MCF 10A (cell line): ENCODE results near the gene MAGEC1. TPM values are rescaled to one million over a fixed set of nuclear protein-coding genes. Genes with fewer than 3 reads are reported as not detected.

Source experiments
- BruUV-seq: library from RNA; stranded (reverse); fragments of 400-500 nt; replicated peaks from 2 replicates; lab custom pipeline; 2021; lab: Mats Ljungman, UMichigan
- CTCF ChIA-PET: fragments of 300-600 bp; sonication (Branson Sonifier 250); formaldehyde crosslinking; extraction: SDS; loops from one replicate; lab custom pipeline; 2021; ENCODE audit warnings: antibody characterized with exemption, inconsistent platforms; lab: Yijun Ruan, JAX
- POLR2A ChIA-PET: fragments of 300-600, 350-650 bp; sonication (Branson Sonifier 250); formaldehyde crosslinking; extraction: SDS; loops from one replicate; lab custom pipeline; 2020; ENCODE audit warnings: antibody characterized with exemption, inconsistent platforms; lab: Yijun Ruan, JAX
- DNase-seq: peaks from one replicate; pipeline ENCODE4 v3.0.0-alpha.2; 2018; ENCODE audit not compliant: unreplicated experiment
- H3K27ac Mint-ChIP-seq: one replicate; pipeline ENCODE4 v1.8.0; 2022; ENCODE audit warnings: mild to moderate bottlenecking, low read depth, mixed read lengths; ENCODE audit not compliant: unreplicated experiment
- H3K27me3 Mint-ChIP-seq: one replicate; pipeline ENCODE4 v1.8.0; 2022; ENCODE audit warnings: mixed read lengths; ENCODE audit not compliant: insufficient read depth, unreplicated experiment
- H3K36me3 Mint-ChIP-seq: one replicate; pipeline ENCODE4 v1.8.0; 2022; ENCODE audit warnings: mild to moderate bottlenecking, moderate library complexity, mixed read lengths; ENCODE audit not compliant: insufficient read depth, unreplicated experiment
- H3K4me1 Mint-ChIP-seq: one replicate; pipeline ENCODE4 v1.8.0; 2022; ENCODE audit warnings: mixed read lengths; ENCODE audit not compliant: insufficient read depth, unreplicated experiment
- H3K4me3 Mint-ChIP-seq: one replicate; pipeline ENCODE4 v1.8.0; 2022; ENCODE audit warnings: mild to moderate bottlenecking, moderate library complexity, mixed read lengths; ENCODE audit not compliant: unreplicated experiment
- H3K9me3 Mint-ChIP-seq: one replicate; pipeline ENCODE4 v1.8.0; 2022; ENCODE audit warnings: mixed read lengths; ENCODE audit not compliant: unreplicated experiment
- intact Hi-C: fragments of 100-400 bp; cut with micrococcal nuclease; formaldehyde crosslinking; loops from 2 replicates; pipeline ENCODE4 v1.14.1; 2022
- total RNA-seq: library from RNA; stranded (reverse); gene quantifications from 2 replicates; pipeline ENCODE4 v1.2.3, GENCODE V29; 2022
- TF ChIP-seq, protein P1 (sequence below): fragments of 200-600 bp; IDR thresholded peaks from one replicate; pipeline ENCODE4 v1.8.0; 2022; ENCODE audit warnings: antibody characterized with exemption, mild to moderate bottlenecking; ENCODE audit not compliant: unreplicated experiment

MAGEC1 gene
- total RNA-seq, 1 experiment from 2014 or later, result not detected

DNA sequence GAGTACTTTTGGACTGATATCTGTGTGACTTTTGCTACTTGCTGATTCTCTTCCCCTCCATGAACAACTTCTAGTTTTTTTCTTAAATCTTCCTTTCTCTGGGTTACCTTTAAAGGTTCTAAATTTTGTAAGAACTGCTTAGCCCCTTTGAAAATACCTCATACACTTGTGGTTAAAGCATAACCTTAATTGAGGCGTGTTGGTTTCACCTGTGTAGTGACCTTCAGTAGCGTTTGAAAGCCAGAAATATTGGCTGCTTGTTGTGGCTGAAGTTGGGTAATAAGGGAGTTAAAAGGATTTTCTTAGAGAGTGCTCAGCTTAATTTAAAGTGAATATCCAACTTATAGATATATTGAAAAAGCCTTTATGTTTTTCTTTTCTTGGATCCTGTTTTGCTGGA is 32.0 kb downstream of the MAGEC1 start:
- no peaks in the 10 kb centered on the region for H3K36me3 Mint-ChIP-seq
- no peak for DNase-seq
- H3K27ac Mint-ChIP-seq, result no peak overlapping the region
- BruUV-seq, result no TSS peak
- ChIA-PET POLR2A (no interaction called here), CTCF (interaction anchor here (0.6 to 0.8 kb wide), 3 partner anchors 50 to 1017 kb away, joined by 3 to 5 read pairs (median 3); no protein-coding TSS in a partner anchor)
- TF ChIP-seq, protein P1, sequence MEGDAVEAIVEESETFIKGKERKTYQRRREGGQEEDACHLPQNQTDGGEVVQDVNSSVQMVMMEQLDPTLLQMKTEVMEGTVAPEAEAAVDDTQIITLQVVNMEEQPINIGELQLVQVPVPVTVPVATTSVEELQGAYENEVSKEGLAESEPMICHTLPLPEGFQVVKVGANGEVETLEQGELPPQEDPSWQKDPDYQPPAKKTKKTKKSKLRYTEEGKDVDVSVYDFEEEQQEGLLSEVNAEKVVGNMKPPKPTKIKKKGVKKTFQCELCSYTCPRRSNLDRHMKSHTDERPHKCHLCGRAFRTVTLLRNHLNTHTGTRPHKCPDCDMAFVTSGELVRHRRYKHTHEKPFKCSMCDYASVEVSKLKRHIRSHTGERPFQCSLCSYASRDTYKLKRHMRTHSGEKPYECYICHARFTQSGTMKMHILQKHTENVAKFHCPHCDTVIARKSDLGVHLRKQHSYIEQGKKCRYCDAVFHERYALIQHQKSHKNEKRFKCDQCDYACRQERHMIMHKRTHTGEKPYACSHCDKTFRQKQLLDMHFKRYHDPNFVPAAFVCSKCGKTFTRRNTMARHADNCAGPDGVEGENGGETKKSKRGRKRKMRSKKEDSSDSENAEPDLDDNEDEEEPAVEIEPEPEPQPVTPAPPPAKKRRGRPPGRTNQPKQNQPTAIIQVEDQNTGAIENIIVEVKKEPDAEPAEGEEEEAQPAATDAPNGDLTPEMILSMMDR, result no peak
- no peaks in the 10 kb centered on the region for H3K9me3 Mint-ChIP-seq
- no peaks in the 10 kb centered on the region for H3K4me1 Mint-ChIP-seq
- H3K4me3 Mint-ChIP-seq, result no peak overlapping the region
- no peaks in the 10 kb centered on the region for H3K27me3 Mint-ChIP-seq
- intact Hi-C loops, result loop anchor here (2.0 kb wide), 1 partner anchor 1017 kb away; no protein-coding TSS in a partner anchor

DNA sequence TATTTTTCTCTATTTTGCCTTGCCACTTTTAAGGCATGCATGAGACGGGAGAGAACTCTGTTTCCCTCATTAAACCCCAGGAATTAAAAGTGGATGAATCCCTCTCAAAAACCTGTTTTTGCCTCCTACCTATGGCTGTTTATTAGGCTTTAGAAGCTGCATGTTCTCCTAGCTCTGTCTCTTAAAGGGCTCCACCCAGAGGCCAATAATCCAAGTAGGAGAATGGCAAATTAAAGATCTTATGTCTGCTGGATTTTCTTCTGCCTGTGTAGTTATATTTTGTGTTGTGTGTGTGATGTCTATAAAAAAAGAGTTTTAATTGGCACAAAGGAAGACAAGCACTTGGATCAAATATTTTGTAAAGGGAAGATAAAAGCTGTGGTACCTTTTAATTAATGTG is 32.4 kb downstream of the MAGEC1 start:
- peak; percentile 36 for DNase-seq
- Mint-ChIP-seq H3K4me3 (no peak overlapping the region), H3K36me3 (no peaks in the 10 kb centered on the region), H3K27me3 (no peaks in the 10 kb centered on the region), H3K9me3 (no peaks in the 10 kb centered on the region), H3K4me1 (no peaks in the 10 kb centered on the region), H3K27ac (no peak overlapping the region)
- ChIA-PET CTCF (interaction anchor here (0.6 to 0.8 kb wide), 3 partner anchors 50 to 1017 kb away, joined by 3 to 5 read pairs (median 3); no protein-coding TSS in a partner anchor), POLR2A (no interaction called here)
- TF ChIP-seq, protein P1, result no peak
- intact Hi-C loops, result loop anchor here (2.0 kb wide), 1 partner anchor 1017 kb away; no protein-coding TSS in a partner anchor
- BruUV-seq, result no TSS peak

DNA sequence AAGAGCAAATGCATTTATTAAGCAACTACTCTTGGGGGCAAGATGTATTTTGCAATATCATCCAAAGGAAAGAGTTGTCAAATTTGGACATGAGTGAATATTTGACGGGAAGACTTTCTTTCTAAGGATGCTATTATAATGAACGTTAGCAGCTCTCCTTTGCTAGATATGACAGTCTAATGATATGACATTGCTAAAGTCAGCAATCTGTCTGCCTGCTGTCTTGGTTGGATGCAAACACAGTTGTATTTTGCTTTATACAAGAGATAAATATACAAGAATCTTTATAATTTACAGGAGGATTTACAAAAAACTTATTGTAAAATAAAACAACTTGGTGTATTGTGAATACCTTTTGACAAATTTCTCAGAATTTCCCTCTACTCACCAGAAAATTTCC is 37.5 kb downstream of the MAGEC1 start:
- no TSS peak for BruUV-seq
- ChIA-PET POLR2A (no interaction called here), CTCF (no interaction called here)
- DNase-seq, result no peak
- Mint-ChIP-seq H3K4me3 (no peak overlapping the region), H3K9me3 (no peaks in the 10 kb centered on the region), H3K27me3 (no peaks in the 10 kb centered on the region), H3K27ac (no peak overlapping the region), H3K4me1 (no peaks in the 10 kb centered on the region), H3K36me3 (no peaks in the 10 kb centered on the region)
- TF ChIP-seq, protein P1, result no peak
- intact Hi-C loops, result no loop called here

DNA sequence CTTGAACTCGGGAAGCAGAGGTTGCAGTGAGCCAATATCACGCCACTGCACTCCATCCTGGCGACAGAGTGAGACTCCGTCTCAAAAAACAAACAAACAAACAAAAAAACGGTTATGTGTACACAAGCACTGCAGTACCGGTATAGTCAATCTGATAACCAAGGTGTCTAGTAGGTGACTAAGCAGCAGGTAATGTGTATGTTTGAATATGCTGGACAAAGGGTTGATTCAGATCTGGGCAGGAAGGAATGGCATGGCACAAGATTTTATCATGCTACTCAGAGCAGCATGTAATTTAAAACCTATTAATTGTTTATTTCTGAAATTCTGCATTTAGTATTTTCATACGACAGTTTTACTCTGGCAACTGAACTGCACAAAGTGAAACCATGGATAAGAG is 41.7 kb downstream of the MAGEC1 start:
- no TSS peak for BruUV-seq
- Mint-ChIP-seq H3K4me1 (no peaks in the 10 kb centered on the region), H3K4me3 (no peak overlapping the region), H3K27ac (no peak overlapping the region), H3K36me3 (no peaks in the 10 kb centered on the region), H3K27me3 (no peaks in the 10 kb centered on the region), H3K9me3 (no peaks in the 10 kb centered on the region)
- ChIA-PET CTCF (no interaction called here), POLR2A (no interaction called here)
- no peak for DNase-seq
- intact Hi-C loops, result no loop called here
- TF ChIP-seq, protein P1, result no peak
